Measurements from ENCODE around the gene PPP1R12B. TPM values are rescaled to one million over a fixed set of nuclear protein-coding genes. Genes with fewer than 3 reads are reported as not detected.

The PPP1R12B gene
- total RNA-seq, 1 donor from 2014 or later, result 18.2 TPM

- no peak overlapping the region for H3K27ac Mint-ChIP-seq (ENCODE audit: unreplicated experiment)
- no peaks in the 10 kb centered on the region for H3K36me3 Mint-ChIP-seq (ENCODE audit: low read depth)
- no peak for DNase-seq (ENCODE audit: low spot score)
- H3K9me3 Mint-ChIP-seq (ENCODE audit: low read depth), result no peaks in the 10 kb centered on the region
- TF ChIP-seq CTCF (IDR thresholded peaks at IDR 0.05), result no peak
- H3K4me1 Mint-ChIP-seq (ENCODE audit: low read depth), result no peaks in the 10 kb centered on the region
- H3K27me3 Mint-ChIP-seq (ENCODE audit: low read depth), result no peaks in the 10 kb centered on the region
- no peak overlapping the region for H3K4me3 Mint-ChIP-seq (ENCODE audit: unreplicated experiment)
Measured at GRCh38 chr1:202324646-202325045, 23.9 kb upstream of the PPP1R12B start.

GRCh38 chr1:202329891-202330290, 18.6 kb upstream of the PPP1R12B start:
- peaks cover 14% of the 10 kb centered on the region for H3K36me3 Mint-ChIP-seq (ENCODE audit: low read depth)
- TF ChIP-seq CTCF (IDR thresholded peaks at IDR 0.05), result peak; percentile 15
- no peak for DNase-seq (ENCODE audit: low spot score)
- no peaks in the 10 kb centered on the region for H3K27me3 Mint-ChIP-seq (ENCODE audit: low read depth)
- no peaks in the 10 kb centered on the region for H3K9me3 Mint-ChIP-seq (ENCODE audit: low read depth)
- H3K4me1 Mint-ChIP-seq (ENCODE audit: low read depth), result no peaks in the 10 kb centered on the region
- H3K27ac Mint-ChIP-seq (ENCODE audit: unreplicated experiment), result no peak overlapping the region
- no peak overlapping the region for H3K4me3 Mint-ChIP-seq (ENCODE audit: unreplicated experiment)

- TF ChIP-seq CTCF (IDR thresholded peaks at IDR 0.05), result no peak
- no peak overlapping the region for H3K4me3 Mint-ChIP-seq (ENCODE audit: unreplicated experiment)
- no peaks in the 10 kb centered on the region for H3K9me3 Mint-ChIP-seq (ENCODE audit: low read depth)
- no peaks in the 10 kb centered on the region for H3K27me3 Mint-ChIP-seq (ENCODE audit: low read depth)
- DNase-seq (ENCODE audit: low spot score), result no peak
- H3K36me3 Mint-ChIP-seq (ENCODE audit: low read depth), result peaks cover 16% of the 10 kb centered on the region
- H3K4me1 Mint-ChIP-seq (ENCODE audit: low read depth), result no peaks in the 10 kb centered on the region
- no peak overlapping the region for H3K27ac Mint-ChIP-seq (ENCODE audit: unreplicated experiment)
Measured at GRCh38 chr1:202333861-202334260, 14.6 kb upstream of the PPP1R12B start.

DNA sequence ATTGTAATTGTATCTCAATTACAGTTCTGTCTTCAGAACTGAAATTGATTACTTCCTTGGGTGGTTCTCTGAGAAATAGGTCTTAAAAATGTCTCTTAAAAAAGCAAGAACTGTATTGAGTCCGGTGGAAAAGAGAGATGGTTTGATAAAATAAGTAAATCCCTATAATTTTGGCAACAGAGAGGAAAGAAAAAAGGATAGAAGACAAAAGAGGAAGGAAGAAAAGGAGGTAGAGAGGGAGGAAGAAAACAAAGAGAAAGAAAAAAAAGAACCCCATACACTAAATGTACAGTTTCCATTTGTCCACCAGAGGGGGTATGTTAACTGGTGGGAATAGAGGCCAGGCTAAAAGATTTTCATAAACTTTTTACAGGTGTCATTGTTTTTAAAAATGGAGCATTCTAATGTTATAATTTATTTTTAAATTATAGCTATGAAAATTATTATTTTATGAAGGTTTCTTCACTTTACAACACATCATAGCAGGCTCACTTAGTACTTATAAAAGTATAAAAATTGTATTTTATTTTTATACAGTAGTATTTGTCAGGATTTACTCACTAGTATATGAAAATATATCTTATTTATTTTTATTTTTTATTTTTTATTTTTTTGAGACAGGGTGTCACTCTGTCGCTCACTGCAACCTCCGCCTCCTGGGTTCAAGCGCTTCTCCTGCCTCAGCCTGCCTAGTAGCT, 4.7 kb upstream of the PPP1R12B start:
- peak overlapping the region; percentile 61 for H3K27ac Mint-ChIP-seq (ENCODE audit: unreplicated experiment)
- no peak for DNase-seq (ENCODE audit: low spot score)
- H3K36me3 Mint-ChIP-seq (ENCODE audit: low read depth), result no peaks in the 10 kb centered on the region
- H3K27me3 Mint-ChIP-seq (ENCODE audit: low read depth), result no peaks in the 10 kb centered on the region
- no peaks in the 10 kb centered on the region for H3K9me3 Mint-ChIP-seq (ENCODE audit: low read depth)
- H3K4me1 Mint-ChIP-seq (ENCODE audit: low read depth), result peaks cover 22% of the 10 kb centered on the region
- peak; percentile 92 for TF ChIP-seq CTCF (IDR thresholded peaks at IDR 0.05)
- H3K4me3 Mint-ChIP-seq (ENCODE audit: unreplicated experiment), result peak overlapping the region; percentile 18

DNA sequence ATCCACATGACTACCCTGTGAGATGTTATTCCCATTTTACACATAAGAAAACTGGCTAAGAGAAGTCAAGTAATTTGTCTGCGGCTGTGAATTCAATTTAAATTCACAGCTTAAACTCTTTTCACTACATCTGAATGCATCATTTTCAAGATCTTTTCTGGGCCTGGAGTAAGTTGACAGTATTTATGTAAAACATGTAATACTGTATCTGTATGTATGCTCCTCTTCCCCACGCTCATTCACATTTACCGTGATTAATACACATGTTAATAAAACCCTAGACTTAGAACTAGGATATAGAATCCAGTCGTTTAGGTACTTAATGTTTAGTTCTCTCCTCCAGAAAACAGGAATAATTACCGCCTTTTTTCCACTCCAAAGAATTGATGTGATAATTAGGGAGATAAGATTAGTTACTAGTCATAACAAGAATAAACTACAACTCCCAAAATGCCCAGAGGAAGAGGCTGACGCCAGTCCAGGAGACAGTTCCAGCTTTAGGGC, 442 bp upstream of the PPP1R12B start:
- H3K9me3 Mint-ChIP-seq (ENCODE audit: low read depth), result no peaks in the 10 kb centered on the region
- peaks cover 26% of the 10 kb centered on the region for H3K4me1 Mint-ChIP-seq (ENCODE audit: low read depth)
- no peak for TF ChIP-seq CTCF (IDR thresholded peaks at IDR 0.05)
- DNase-seq (ENCODE audit: low spot score), result no peak
- peak overlapping the region; percentile 98 for H3K27ac Mint-ChIP-seq (ENCODE audit: unreplicated experiment)
- H3K36me3 Mint-ChIP-seq (ENCODE audit: low read depth), result no peaks in the 10 kb centered on the region
- peak overlapping the region; percentile 98 for H3K4me3 Mint-ChIP-seq (ENCODE audit: unreplicated experiment)
- no peaks in the 10 kb centered on the region for H3K27me3 Mint-ChIP-seq (ENCODE audit: low read depth)

Measured in chondrocyte (in vitro differentiated cells).